ENCODE data around the gene MACROD2. TPM values are rescaled to one million over a fixed set of nuclear protein-coding genes. Genes with fewer than 3 reads are reported as not detected.

Gene MACROD2
- total RNA-seq, 5 donors from 2014 or later (not counting 1 experiment from before 2014, with no cell fraction given), result 0.23 to 1.3 (median 0.51) TPM; not detected in 2

GRCh38 chr20:15018966-15019365, 1023.6 kb downstream of the MACROD2 start:
- ATAC-seq (replicated peaks in 1 of 4) (no peak), DNase-seq (no peak)
- POLR2A ChIA-PET, result no interaction called here
- WGBS (ENCODE audit: insufficient coverage), result no CpG with 5 or more reads among the region's 11 CpGs
- CTCF ChIA-PET, result no interaction called here
- Histone ChIP-seq H3K9me3 (no peaks in the 10 kb centered on the region), H3K27me3 (replicated peaks in 1 of 2; ENCODE audit: control insufficient read depth in 2 of 2, extremely low read depth in 1 of 2, insufficient read depth in 2 of 2, low read length in 1 of 2) (no peaks in the 10 kb centered on the region), H3K4me3 (ENCODE audit: control insufficient read depth in 1 of 2, extremely low read depth in 1 of 2, low read length in 1 of 2) (no peak overlapping the region), H3K4me1 (ENCODE audit: control insufficient read depth in 1 of 2, extremely low read depth in 1 of 2, insufficient read depth in 2 of 2, low read length in 2 of 2) (no peaks in the 10 kb centered on the region), H3K27ac (ENCODE audit: low read length) (no peak overlapping the region), H3K36me3 (ENCODE audit: control insufficient read depth in 2 of 2, extremely low read depth in 1 of 2, insufficient read depth in 1 of 2, low read length in 1 of 2) (no peaks in the 10 kb centered on the region)
- H3K9me3 Mint-ChIP-seq, result peaks cover 0 to 27% (median 3%) of the 10 kb centered on the region in 3 donors
- no peaks in the 10 kb centered on the region for H3K36me3 Mint-ChIP-seq
- no peaks in the 10 kb centered on the region for H3K4me1 Mint-ChIP-seq
- H3K27me3 Mint-ChIP-seq, result no peaks in the 10 kb centered on the region
- no peak overlapping the region for H3K4me3 Mint-ChIP-seq
- no peak overlapping the region for H3K27ac Mint-ChIP-seq

GRCh38 chr20:15020845-15021244, 1025.5 kb downstream of the MACROD2 start:
- H3K4me1 Mint-ChIP-seq, result no peaks in the 10 kb centered on the region
- Histone ChIP-seq H3K27me3 (replicated peaks in 1 of 2; ENCODE audit: control insufficient read depth in 2 of 2, extremely low read depth in 1 of 2, insufficient read depth in 2 of 2, low read length in 1 of 2) (no peaks in the 10 kb centered on the region), H3K36me3 (ENCODE audit: control insufficient read depth in 2 of 2, extremely low read depth in 1 of 2, insufficient read depth in 1 of 2, low read length in 1 of 2) (no peaks in the 10 kb centered on the region), H3K4me3 (ENCODE audit: control insufficient read depth in 1 of 2, extremely low read depth in 1 of 2, low read length in 1 of 2) (no peak overlapping the region), H3K4me1 (ENCODE audit: control insufficient read depth in 1 of 2, extremely low read depth in 1 of 2, insufficient read depth in 2 of 2, low read length in 2 of 2) (no peaks in the 10 kb centered on the region), H3K9me3 (no peaks in the 10 kb centered on the region), H3K27ac (ENCODE audit: low read length) (no peak overlapping the region)
- H3K36me3 Mint-ChIP-seq, result no peaks in the 10 kb centered on the region
- H3K4me3 Mint-ChIP-seq, result no peak overlapping the region
- peaks cover 0 to 27% (median 3%) of the 10 kb centered on the region in 3 donors for H3K9me3 Mint-ChIP-seq
- ChIA-PET POLR2A (no interaction called here), CTCF (no interaction called here)
- no peaks in the 10 kb centered on the region for H3K27me3 Mint-ChIP-seq
- no peak for DNase-seq
- H3K27ac Mint-ChIP-seq, result no peak overlapping the region
- no CpG with 5 or more reads among the region's 9 CpGs for WGBS (ENCODE audit: insufficient coverage)
- no peak for ATAC-seq (replicated peaks in 1 of 4)

- CTCF ChIA-PET, result no interaction called here
- H3K9me3 Mint-ChIP-seq, result peaks cover 0 to 17% (median 3%) of the 10 kb centered on the region in 3 donors
These were observed 1027.6 kb downstream of the MACROD2 start for GRCh38 chr20:15022921-15023320.

GRCh38 chr20:15026759-15027158, 1031.4 kb downstream of the MACROD2 start:
- no peak for DNase-seq
- Histone ChIP-seq H3K27ac (ENCODE audit: low read length) (no peak overlapping the region), H3K9me3 (no peaks in the 10 kb centered on the region), H3K4me1 (ENCODE audit: control insufficient read depth in 1 of 2, extremely low read depth in 1 of 2, insufficient read depth in 2 of 2, low read length in 2 of 2) (no peaks in the 10 kb centered on the region), H3K36me3 (ENCODE audit: control insufficient read depth in 2 of 2, extremely low read depth in 1 of 2, insufficient read depth in 1 of 2, low read length in 1 of 2) (no peaks in the 10 kb centered on the region), H3K4me3 (ENCODE audit: control insufficient read depth in 1 of 2, extremely low read depth in 1 of 2, low read length in 1 of 2) (no peak overlapping the region), H3K27me3 (replicated peaks in 1 of 2; ENCODE audit: control insufficient read depth in 2 of 2, extremely low read depth in 1 of 2, insufficient read depth in 2 of 2, low read length in 1 of 2) (no peaks in the 10 kb centered on the region)
- Mint-ChIP-seq H3K4me3 (no peak overlapping the region), H3K9me3 (peaks cover 2 to 3% (median 3%) of the 10 kb centered on the region in 3 donors), H3K36me3 (no peaks in the 10 kb centered on the region), H3K4me1 (no peaks in the 10 kb centered on the region), H3K27me3 (no peaks in the 10 kb centered on the region), H3K27ac (no peak overlapping the region)
- 100% methylated on average over 1 of the region's 1 CpG for WGBS (ENCODE audit: insufficient coverage)
- ChIA-PET CTCF (no interaction called here), POLR2A (interaction anchor here in 1 of 2 donors (0.6 kb wide), 1 partner anchor 12 kb away, joined by 3 read pairs; no protein-coding TSS in a partner anchor)
- no peak for ATAC-seq (replicated peaks in 1 of 4)

More at GRCh38 chr20:15022921-15023320, 1027.6 kb downstream of the MACROD2 start:
- H3K27me3 Mint-ChIP-seq, result no peaks in the 10 kb centered on the region
- H3K36me3 Mint-ChIP-seq, result no peaks in the 10 kb centered on the region
- POLR2A ChIA-PET, result no interaction called here
- Histone ChIP-seq H3K4me1 (ENCODE audit: control insufficient read depth in 1 of 2, extremely low read depth in 1 of 2, insufficient read depth in 2 of 2, low read length in 2 of 2) (no peaks in the 10 kb centered on the region), H3K4me3 (ENCODE audit: control insufficient read depth in 1 of 2, extremely low read depth in 1 of 2, low read length in 1 of 2) (no peak overlapping the region), H3K27ac (ENCODE audit: low read length) (no peak overlapping the region), H3K9me3 (no peaks in the 10 kb centered on the region), H3K27me3 (replicated peaks in 1 of 2; ENCODE audit: control insufficient read depth in 2 of 2, extremely low read depth in 1 of 2, insufficient read depth in 2 of 2, low read length in 1 of 2) (no peaks in the 10 kb centered on the region), H3K36me3 (ENCODE audit: control insufficient read depth in 2 of 2, extremely low read depth in 1 of 2, insufficient read depth in 1 of 2, low read length in 1 of 2) (no peaks in the 10 kb centered on the region)
- DNase-seq (no peak), ATAC-seq (replicated peaks in 1 of 4) (no peak)
- H3K4me1 Mint-ChIP-seq, result no peaks in the 10 kb centered on the region
- H3K27ac Mint-ChIP-seq, result no peak overlapping the region
- H3K4me3 Mint-ChIP-seq, result no peak overlapping the region

- ATAC-seq (replicated peaks in 1 of 4), result no peak
- H3K4me3 ChIP-seq (ENCODE audit: control insufficient read depth in 1 of 2, extremely low read depth in 1 of 2, low read length in 1 of 2), result no peak overlapping the region
- no peaks in the 10 kb centered on the region for H3K4me1 ChIP-seq (ENCODE audit: control insufficient read depth in 1 of 2, extremely low read depth in 1 of 2, insufficient read depth in 2 of 2, low read length in 2 of 2)
- H3K4me3 Mint-ChIP-seq, result no peak overlapping the region
- CTCF ChIA-PET, result no interaction called here
- H3K36me3 Mint-ChIP-seq, result no peaks in the 10 kb centered on the region
- no peaks in the 10 kb centered on the region for H3K4me1 Mint-ChIP-seq
- H3K27me3 Mint-ChIP-seq, result no peaks in the 10 kb centered on the region
- no peaks in the 10 kb centered on the region for H3K36me3 ChIP-seq (ENCODE audit: control insufficient read depth in 2 of 2, extremely low read depth in 1 of 2, insufficient read depth in 1 of 2, low read length in 1 of 2)
- WGBS (ENCODE audit: insufficient coverage), result 92% methylated on average over 14 of the region's 14 CpGs
- no peaks in the 10 kb centered on the region for H3K27me3 ChIP-seq (replicated peaks in 1 of 2; ENCODE audit: control insufficient read depth in 2 of 2, extremely low read depth in 1 of 2, insufficient read depth in 2 of 2, low read length in 1 of 2)
- peaks cover 2 to 4% (median 3%) of the 10 kb centered on the region in 3 donors for H3K9me3 Mint-ChIP-seq
- no peak overlapping the region for H3K27ac Mint-ChIP-seq
- POLR2A ChIA-PET, result no interaction called here
- no peaks in the 10 kb centered on the region for H3K9me3 ChIP-seq
- no peak overlapping the region for H3K27ac ChIP-seq (ENCODE audit: low read length)
- no peak for DNase-seq
These were observed 1035.5 kb downstream of the MACROD2 start for GRCh38 chr20:15030826-15031225.

- no peaks in the 10 kb centered on the region for H3K36me3 ChIP-seq (ENCODE audit: control insufficient read depth in 2 of 2, extremely low read depth in 1 of 2, insufficient read depth in 1 of 2, low read length in 1 of 2)
- 92% methylated on average over 29 of the region's 32 CpGs for WGBS (ENCODE audit: insufficient coverage)
- no peak for DNase-seq
- H3K4me3 ChIP-seq (ENCODE audit: control insufficient read depth in 1 of 2, extremely low read depth in 1 of 2, low read length in 1 of 2), result no peak overlapping the region
- CTCF ChIA-PET, result no interaction called here
- no peaks in the 10 kb centered on the region for H3K4me1 ChIP-seq (ENCODE audit: control insufficient read depth in 1 of 2, extremely low read depth in 1 of 2, insufficient read depth in 2 of 2, low read length in 2 of 2)
- Mint-ChIP-seq H3K4me3 (no peak overlapping the region), H3K27me3 (no peaks in the 10 kb centered on the region), H3K36me3 (no peaks in the 10 kb centered on the region), H3K9me3 (peaks cover 2 to 6% (median 4%) of the 10 kb centered on the region in 3 donors), H3K4me1 (no peaks in the 10 kb centered on the region), H3K27ac (no peak overlapping the region)
- no peak for ATAC-seq (replicated peaks in 1 of 4)
- H3K9me3 ChIP-seq, result no peaks in the 10 kb centered on the region
- POLR2A ChIA-PET, result no interaction called here
- H3K27me3 ChIP-seq (replicated peaks in 1 of 2; ENCODE audit: control insufficient read depth in 2 of 2, extremely low read depth in 1 of 2, insufficient read depth in 2 of 2, low read length in 1 of 2), result no peaks in the 10 kb centered on the region
- no peak overlapping the region for H3K27ac ChIP-seq (ENCODE audit: low read length)
These were observed 1036.4 kb downstream of the MACROD2 start for GRCh38 chr20:15031546-15032351.

- WGBS (ENCODE audit: insufficient coverage), result 97% methylated on average over 3 of the region's 11 CpGs
- no peaks in the 10 kb centered on the region for H3K27me3 Mint-ChIP-seq
- CTCF ChIA-PET, result no interaction called here
- no peak overlapping the region for H3K4me3 ChIP-seq (ENCODE audit: control insufficient read depth in 1 of 2, extremely low read depth in 1 of 2, low read length in 1 of 2)
- no peaks in the 10 kb centered on the region for H3K36me3 Mint-ChIP-seq
- H3K27me3 ChIP-seq (replicated peaks in 1 of 2; ENCODE audit: control insufficient read depth in 2 of 2, extremely low read depth in 1 of 2, insufficient read depth in 2 of 2, low read length in 1 of 2), result no peaks in the 10 kb centered on the region
- no peaks in the 10 kb centered on the region for H3K36me3 ChIP-seq (ENCODE audit: control insufficient read depth in 2 of 2, extremely low read depth in 1 of 2, insufficient read depth in 1 of 2, low read length in 1 of 2)
- DNase-seq, result no peak
- no peak overlapping the region for H3K27ac ChIP-seq (ENCODE audit: low read length)
- POLR2A ChIA-PET, result no interaction called here
- no peak for ATAC-seq (replicated peaks in 1 of 4)
- no peak overlapping the region for H3K4me3 Mint-ChIP-seq
- no peaks in the 10 kb centered on the region for H3K4me1 Mint-ChIP-seq
- H3K9me3 ChIP-seq, result no peaks in the 10 kb centered on the region
- H3K4me1 ChIP-seq (ENCODE audit: control insufficient read depth in 1 of 2, extremely low read depth in 1 of 2, insufficient read depth in 2 of 2, low read length in 2 of 2), result peaks cover 0 to 4% of the 10 kb centered on the region in 2 experiments
- peaks cover 2 to 6% (median 4%) of the 10 kb centered on the region in 3 donors for H3K9me3 Mint-ChIP-seq
- no peak overlapping the region for H3K27ac Mint-ChIP-seq
These were observed 1037.0 kb downstream of the MACROD2 start for GRCh38 chr20:15032352-15032622.

Data from T-cell (primary cell).